A549 (cell line): ENCODE measurements around the gene CNTNAP2. TPM values are rescaled to one million over a fixed set of nuclear protein-coding genes. Genes with fewer than 3 reads are reported as not detected.
"Not testable (repeated sequence)": the region's sequence is repeated elsewhere in the genome, so short reads cannot be mapped to it uniquely, and the experiment has no call there.

Experiments
- ATAC-seq, 2 experiments: fragments of 200-7000 bp in 1 of 2; fragments of >200 bp in 1 of 2; cut with Nextera tagmentation in 1 of 2; cut with Tn5 transposase in 1 of 2; 3 replicates each; pipeline versions ENCODE4 v1.8.0 to v1.9.1; 2018 to 2020; ENCODE audit warnings: mild to moderate bottlenecking in 1 of 2, moderate library complexity in 1 of 2
- CTCF ChIA-PET: fragments of 300-600 bp; sonication (Branson Sonifier 250); formaldehyde crosslinking; extraction: SDS; loops from one replicate; lab custom pipeline; 2021; ENCODE audit warnings: antibody characterized with exemption, inconsistent platforms; lab: Yijun Ruan, JAX
- POLR2A ChIA-PET: fragments of 350-600 bp; formaldehyde crosslinking; extraction: SDS; loops from one replicate; lab custom pipeline; 2021; ENCODE audit warnings: antibody characterized with exemption, inconsistent platforms; lab: Yijun Ruan, JAX
- DNase-seq, 2 experiments: peaks; one replicate each; pipeline versions ENCODE4 v3.0.0 to v3.0.0-alpha.2; 2011 to 2016; ENCODE audit warnings: low read depth in 1 of 2, low spot score in 1 of 2
- FAIRE-seq: peaks from 2 replicates; lab custom pipeline; 2011; peaks lifted over from hg19 to GRCh38; lab: Jason Lieb, UNC
- H3K27ac ChIP-seq, 2 experiments: fragments of >200 bp; sonication (Bioruptor Twin); formaldehyde crosslinking; 3 replicates each; pipeline ENCODE4 v1.5.1; 2016 to 2017
- H3K4me1 ChIP-seq: fragments of >200 bp; sonication (Bioruptor Twin); formaldehyde crosslinking; 3 replicates; pipeline ENCODE4 v1.6.1; 2016
- H3K4me2 ChIP-seq: fragments of >200 bp; sonication (Bioruptor Twin); formaldehyde crosslinking; 3 replicates; pipeline ENCODE4 v1.6.1; 2016
- H3K4me3 ChIP-seq: fragments of >200 bp; sonication (Bioruptor Twin); formaldehyde crosslinking; 3 replicates; pipeline ENCODE4 v1.5.1; 2016
- H3K9me3 ChIP-seq: fragments of >200 bp; sonication (Bioruptor Twin); formaldehyde crosslinking; 3 replicates; pipeline ENCODE4 v1.6.1; 2016
- ATOH8 ChIP-seq: fragments of 250-450 bp; sonication (Bioruptor Pico); IDR thresholded peaks from 2 replicates; pipeline ENCODE4 v1.5.0; 2020; ENCODE audit warnings: low read depth, mild to moderate bottlenecking, moderate library complexity
- BHLHE40 ChIP-seq: IDR thresholded peaks from 2 replicates; pipeline ENCODE4 v1.6.1; 2012; ENCODE audit warnings: low read depth, low read length, inconsistent platforms
- CEBPB ChIP-seq, 2 experiments: fragments of >200 bp in 1 of 2; sonication (Bioruptor Twin) in 1 of 2; formaldehyde crosslinking in 1 of 2; IDR thresholded peaks; 2 replicates each; pipeline ENCODE4 v1.6.1; 2012 to 2016
- CTCF ChIP-seq: fragments of >200 bp; sonication (Bioruptor Twin); formaldehyde crosslinking; IDR thresholded peaks from 3 replicates; pipeline ENCODE4 v1.5.1; 2016
- EHF ChIP-seq: fragments of 250-450 bp; sonication (Bioruptor Pico); IDR thresholded peaks from 2 replicates; pipeline ENCODE4 v1.5.0; 2020; ENCODE audit warnings: mild to moderate bottlenecking
- FOSL2 ChIP-seq, 2 experiments: fragments of 450-650 bp in 1 of 2; fragments of >200 bp in 1 of 2; sonication (Bioruptor Twin) in 1 of 2; formaldehyde crosslinking; IDR thresholded peaks; 2 replicates each; pipeline versions ENCODE4 v1.5.0 to v1.6.1; 2016 to 2020; ENCODE audit warnings: mild to moderate bottlenecking in 1 of 2, moderate library complexity in 1 of 2
- HDAC2 ChIP-seq: fragments of 200-600 bp; sonication (generic); IDR thresholded peaks from 2 replicates; pipeline ENCODE4 v1.6.1; 2016
- HES2 ChIP-seq: fragments of >200 bp; sonication (Bioruptor Twin); formaldehyde crosslinking; IDR thresholded peaks from 2 replicates; pipeline ENCODE4 v1.6.1; 2016
- HEYL ChIP-seq: fragments of 250-450 bp; sonication (Bioruptor Pico); IDR thresholded peaks from 2 replicates; pipeline ENCODE4 v1.8.0; 2021; ENCODE audit warnings: mild to moderate bottlenecking, moderate library complexity
- JUNB ChIP-seq: fragments of >200 bp; sonication (Bioruptor Twin); formaldehyde crosslinking; IDR thresholded peaks from 2 replicates; pipeline ENCODE4 v1.6.1; 2016
- KDM1A ChIP-seq: fragments of 200-600 bp; sonication (generic); IDR thresholded peaks from 2 replicates; pipeline ENCODE4 v1.6.1; 2016; ENCODE audit warnings: low read depth, mild to moderate bottlenecking
- KDM5A ChIP-seq: fragments of 200-600 bp; sonication (generic); IDR thresholded peaks from 2 replicates; pipeline ENCODE4 v1.6.1; 2016; ENCODE audit warnings: antibody characterized with exemption, mild to moderate bottlenecking
- MAZ ChIP-seq: fragments of 150-350 bp; IDR thresholded peaks from 2 replicates; pipeline ENCODE4 v1.6.1; 2014; ENCODE audit warnings: antibody characterized with exemption, low read depth, low read length, borderline replicate concordance
- MYC ChIP-seq: IDR thresholded peaks from 2 replicates; pipeline ENCODE4 v1.6.1; 2012; ENCODE audit warnings: mild to moderate bottlenecking, inconsistent platforms, low read length, improper control_type of control experiment, borderline replicate concordance
- PHF8 ChIP-seq: fragments of 200-600 bp; sonication (generic); IDR thresholded peaks from 2 replicates; pipeline ENCODE4 v1.6.1; 2016; ENCODE audit warnings: low read depth, mild to moderate bottlenecking, antibody characterized with exemption, moderate library complexity, borderline replicate concordance
- RCOR1 ChIP-seq: fragments of 150-350 bp; IDR thresholded peaks from 2 replicates; pipeline ENCODE4 v1.6.1; 2014; ENCODE audit warnings: antibody characterized with exemption, low read length, low read depth
- SREBF2 ChIP-seq: fragments of 450-650 bp; IDR thresholded peaks from 2 replicates; pipeline ENCODE4 v1.6.1; 2014; ENCODE audit warnings: mild to moderate bottlenecking, moderate library complexity
- TFCP2L1 ChIP-seq: fragments of 250-450 bp; sonication (Bioruptor Pico); IDR thresholded peaks from 2 replicates; pipeline ENCODE4 v1.5.0; 2021; ENCODE audit warnings: mild to moderate bottlenecking
- TP53 ChIP-seq: fragments of 250-450 bp; sonication (Bioruptor Pico); IDR thresholded peaks from 2 replicates; pipeline ENCODE4 v1.5.0; 2021; ENCODE audit warnings: mild to moderate bottlenecking, moderate library complexity
- ZFP36 ChIP-seq: fragments of 450-650 bp; IDR thresholded peaks from 2 replicates; pipeline ENCODE4 v1.6.1; 2014; ENCODE audit warnings: borderline replicate concordance; ENCODE audit not compliant: partially characterized antibody
- ZNF302 ChIP-seq: fragments of 250-450 bp; sonication (Bioruptor Pico); IDR thresholded peaks from 2 replicates; pipeline ENCODE4 v1.9.0; 2021; ENCODE audit warnings: inconsistent platforms, mild to moderate bottlenecking, moderate library complexity
- WGBS: methylation state at CpG from one replicate; pipeline ENCODE4 v1.1.6; 2017; ENCODE audit errors: missing lambda C conversion rate; 5-methylcytosine and 5-hydroxymethylcytosine counted together
- polyA plus RNA-seq, 4 experiments: library from polyadenylated mRNA; depleted of rRNA in 3 of 4; stranded (reverse); fragments of >200 nt; fragmentation: RNase III in 1 of 4; extraction: RNeasy Plus Mini Kit Qiagen cat#74134 plus additional on column Dnase treatment in 1 of 4; gene quantifications; 2 replicates in 3 of 4; 3 replicates in 1 of 4; pipeline ENCODE4 v1.2.3, GENCODE V29; 2011 to 2017
- TF ChIP-seq, protein P1 (sequence below): fragments of 450-650 bp; IDR thresholded peaks from 2 replicates; pipeline ENCODE4 v1.6.1; 2014; ENCODE audit warnings: antibody characterized with exemption
- TF ChIP-seq, protein P2 (sequence below): IDR thresholded peaks from 2 replicates; pipeline ENCODE4 v1.6.1; 2012

The CNTNAP2 gene
- polyA plus RNA-seq, 2 of the 4 experiments (the other 2 are of a cell fraction), result 0.05 to 0.13 TPM

DNA sequence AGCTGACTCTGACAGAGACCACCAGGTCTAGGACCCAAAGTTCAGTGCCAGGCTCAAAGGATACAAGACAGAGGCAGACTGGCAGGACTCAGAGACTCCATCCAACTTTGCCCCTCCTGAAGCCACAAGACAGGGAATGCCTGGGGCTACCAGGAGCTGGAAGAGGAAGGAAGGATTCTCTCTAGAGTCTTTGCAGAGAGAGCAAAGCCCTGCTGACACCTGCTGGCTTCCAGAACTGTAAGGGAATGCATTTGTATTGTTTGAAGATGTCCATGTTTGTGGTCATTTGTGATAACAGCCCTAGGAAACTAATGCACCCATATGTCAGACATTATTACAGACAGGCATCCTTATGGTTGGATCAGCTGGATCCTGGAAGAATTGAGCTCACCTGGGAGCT is 2341.7 kb downstream of the CNTNAP2 start:
- FAIRE-seq, result no peak
- POLR2A ChIA-PET, result no interaction called here
- CTCF ChIA-PET, result interaction anchor here (0.9 to 1.8 kb wide), 2 partner anchors 9 to 67 kb away, joined by 3 to 4 read pairs; no protein-coding TSS in a partner anchor

GRCh38 chr7:148461392-148462179 is 2345.0 kb downstream of the CNTNAP2 start:
- ChIA-PET CTCF (interaction anchor here (0.6 kb wide), 1 partner anchor 61 kb away, joined by 3 read pairs; no protein-coding TSS in a partner anchor), POLR2A (no interaction called here)
- no peak for FAIRE-seq
- H3K27ac ChIP-seq, result no peak overlapping the region
- no peak overlapping the region for H3K4me2 ChIP-seq
- H3K4me3 ChIP-seq, result no peak overlapping the region
- no peaks in the 10 kb centered on the region for H3K9me3 ChIP-seq
- no peak for TF ChIP-seq MAZ
- no peak for TF ChIP-seq ZFP36
- TF ChIP-seq FOSL2 (IDR thresholded peaks at IDR 0.05), result no peak
- TF ChIP-seq FOSL2 (CRISPR knock-in tag; IDR thresholded peaks at IDR 0.05), result no peak
- no peak for ATAC-seq
- no peak for DNase-seq
- H3K4me1 ChIP-seq, result no peaks in the 10 kb centered on the region
- WGBS, result 56% methylated on average over 4 of the region's 4 CpGs

More for the DNA sequence above, 2341.7 kb downstream of the CNTNAP2 start:
- DNase-seq, result no peak
- Histone ChIP-seq H3K4me3 (no peak overlapping the region), H3K27ac (no peak overlapping the region), H3K9me3 (no peaks in the 10 kb centered on the region)
- TF ChIP-seq CTCF (no peak), CEBPB (IDR thresholded peaks at IDR 0.05) (no peak), KDM5A (no peak), HES2 (no peak), MYC (no peak), JUNB (no peak), PHF8 (no peak), TP53 (no peak), KDM1A (no peak), HDAC2 (no peak), EHF (CRISPR knock-in tag) (no peak), HEYL (no peak)
- TF ChIP-seq, protein P1, sequence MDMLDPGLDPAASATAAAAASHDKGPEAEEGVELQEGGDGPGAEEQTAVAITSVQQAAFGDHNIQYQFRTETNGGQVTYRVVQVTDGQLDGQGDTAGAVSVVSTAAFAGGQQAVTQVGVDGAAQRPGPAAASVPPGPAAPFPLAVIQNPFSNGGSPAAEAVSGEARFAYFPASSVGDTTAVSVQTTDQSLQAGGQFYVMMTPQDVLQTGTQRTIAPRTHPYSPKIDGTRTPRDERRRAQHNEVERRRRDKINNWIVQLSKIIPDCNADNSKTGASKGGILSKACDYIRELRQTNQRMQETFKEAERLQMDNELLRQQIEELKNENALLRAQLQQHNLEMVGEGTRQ, result no peak
- TF ChIP-seq, all 56 proteins: peak for 0
- Histone ChIP-seq H3K4me2 (no peak overlapping the region), H3K4me1 (no peaks in the 10 kb centered on the region)
- ATAC-seq, result no peak

- POLR2A ChIA-PET, H3K4me3 ChIP-seq, H3K27ac ChIP-seq, FAIRE-seq, H3K4me2 ChIP-seq, CTCF ChIA-PET, H3K9me3 ChIP-seq, H3K4me1 ChIP-seq, DNase-seq, ATAC-seq: not testable (repeated sequence)
- WGBS, result 76% methylated on average over 9 of the region's 9 CpGs
Measured at GRCh38 chr7:148462774-148463173, 2346.2 kb downstream of the CNTNAP2 start.

GRCh38 chr7:148463210-148463609 is 2346.6 kb downstream of the CNTNAP2 start:
- H3K27ac ChIP-seq, result no peak overlapping the region
- no peaks in the 10 kb centered on the region for H3K9me3 ChIP-seq
- FAIRE-seq, result no peak
- no peak overlapping the region for H3K4me2 ChIP-seq
- no peak for DNase-seq
- no peaks in the 10 kb centered on the region for H3K4me1 ChIP-seq
- CTCF ChIA-PET, result no interaction called here
- ATAC-seq, result no peak
- WGBS, result 62% methylated on average over 4 of the region's 4 CpGs
- POLR2A ChIA-PET, result no interaction called here
- H3K4me3 ChIP-seq, result no peak overlapping the region
- no peak for TF ChIP-seq CTCF
- no peak for TF ChIP-seq ZNF302 (CRISPR knock-in tag)
- TF ChIP-seq ATOH8 (CRISPR knock-in tag), result no peak
- TF ChIP-seq, protein P2, sequence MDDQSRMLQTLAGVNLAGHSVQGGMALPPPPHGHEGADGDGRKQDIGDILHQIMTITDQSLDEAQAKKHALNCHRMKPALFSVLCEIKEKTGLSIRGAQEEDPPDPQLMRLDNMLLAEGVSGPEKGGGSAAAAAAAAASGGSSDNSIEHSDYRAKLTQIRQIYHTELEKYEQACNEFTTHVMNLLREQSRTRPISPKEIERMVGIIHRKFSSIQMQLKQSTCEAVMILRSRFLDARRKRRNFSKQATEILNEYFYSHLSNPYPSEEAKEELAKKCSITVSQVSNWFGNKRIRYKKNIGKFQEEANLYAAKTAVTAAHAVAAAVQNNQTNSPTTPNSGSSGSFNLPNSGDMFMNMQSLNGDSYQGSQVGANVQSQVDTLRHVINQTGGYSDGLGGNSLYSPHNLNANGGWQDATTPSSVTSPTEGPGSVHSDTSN, result no peak
- no peak for TF ChIP-seq RCOR1
- TF ChIP-seq SREBF2, result no peak
- no peak for TF ChIP-seq HDAC2
- no peak for TF ChIP-seq TFCP2L1
- TF ChIP-seq BHLHE40, result no peak
